ENCODE data around the gene CDKAL1. TPM values are rescaled to one million over a fixed set of nuclear protein-coding genes. Genes with fewer than 3 reads are reported as not detected.

Gene CDKAL1
- total and polyA plus RNA-seq, 8 donors: 3.4 to 36.7 (median 10.4) TPM

DNA sequence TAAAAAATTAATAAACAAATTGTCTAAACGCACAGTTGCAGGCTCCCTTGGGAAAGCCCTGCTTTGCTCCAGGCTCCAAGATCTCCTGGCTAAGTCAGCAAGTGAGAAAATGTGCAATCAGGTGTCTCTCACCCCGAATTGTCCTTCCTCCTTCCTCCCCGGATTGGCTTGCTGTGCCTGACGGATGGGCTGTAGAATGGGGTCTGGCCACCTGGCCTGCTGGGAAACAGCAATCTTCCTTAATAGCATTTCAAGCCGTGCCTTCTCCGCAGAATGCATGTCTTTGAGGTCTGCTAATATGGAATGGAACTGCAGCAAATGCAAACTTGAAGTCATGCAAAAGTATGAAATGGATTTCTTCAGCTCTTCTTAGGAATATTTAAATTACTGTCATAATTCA lies 43.7 kb upstream of the CDKAL1 start:
- intact Hi-C loops (cut with DNase I; ENCODE audit: low total_unique reads): no loop called here
- H3K36me3 ChIP-seq: peaks cover 6 to 44% (median 40%) of the 10 kb centered on the region in 4 donors
- no peaks in the 10 kb centered on the region for H3K27me3 ChIP-seq
- TF ChIP-seq EP300 (IDR thresholded peaks at IDR 0.05): no peak
- no peak for TF ChIP-seq POLR2AphosphoS5 (IDR thresholded peaks at IDR 0.05)
- TF ChIP-seq, protein P1, sequence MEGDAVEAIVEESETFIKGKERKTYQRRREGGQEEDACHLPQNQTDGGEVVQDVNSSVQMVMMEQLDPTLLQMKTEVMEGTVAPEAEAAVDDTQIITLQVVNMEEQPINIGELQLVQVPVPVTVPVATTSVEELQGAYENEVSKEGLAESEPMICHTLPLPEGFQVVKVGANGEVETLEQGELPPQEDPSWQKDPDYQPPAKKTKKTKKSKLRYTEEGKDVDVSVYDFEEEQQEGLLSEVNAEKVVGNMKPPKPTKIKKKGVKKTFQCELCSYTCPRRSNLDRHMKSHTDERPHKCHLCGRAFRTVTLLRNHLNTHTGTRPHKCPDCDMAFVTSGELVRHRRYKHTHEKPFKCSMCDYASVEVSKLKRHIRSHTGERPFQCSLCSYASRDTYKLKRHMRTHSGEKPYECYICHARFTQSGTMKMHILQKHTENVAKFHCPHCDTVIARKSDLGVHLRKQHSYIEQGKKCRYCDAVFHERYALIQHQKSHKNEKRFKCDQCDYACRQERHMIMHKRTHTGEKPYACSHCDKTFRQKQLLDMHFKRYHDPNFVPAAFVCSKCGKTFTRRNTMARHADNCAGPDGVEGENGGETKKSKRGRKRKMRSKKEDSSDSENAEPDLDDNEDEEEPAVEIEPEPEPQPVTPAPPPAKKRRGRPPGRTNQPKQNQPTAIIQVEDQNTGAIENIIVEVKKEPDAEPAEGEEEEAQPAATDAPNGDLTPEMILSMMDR (IDR thresholded peaks at IDR 0.05): no peak
- no peak for TF ChIP-seq POLR2A (IDR thresholded peaks at IDR 0.05)
- DNase-seq: no peak
- no peak overlapping the region for H3K4me3 ChIP-seq
- H3K9me3 ChIP-seq: no peaks in the 10 kb centered on the region
- H3K27ac ChIP-seq: no peak overlapping the region
- WGBS, 5 donors: 93 to 96% (median 94%) methylated on average over 6 of the region's 6 CpGs
- no peaks in the 10 kb centered on the region for H3K4me1 ChIP-seq

- Histone ChIP-seq H3K27me3 (no peaks in the 10 kb centered on the region), H3K27ac (no peak overlapping the region), H3K4me1 (no peaks in the 10 kb centered on the region), H3K4me3 (no peak overlapping the region), H3K9me3 (no peaks in the 10 kb centered on the region), H3K36me3 (peaks cover 6 to 40% (median 38%) of the 10 kb centered on the region in 4 donors)
- DNase-seq: no peak
- intact Hi-C loops (cut with DNase I; ENCODE audit: low total_unique reads): no loop called here
- TF ChIP-seq EP300 (IDR thresholded peaks at IDR 0.05): no peak
- TF ChIP-seq POLR2AphosphoS5 (IDR thresholded peaks at IDR 0.05): no peak
- TF ChIP-seq, protein P1 (IDR thresholded peaks at IDR 0.05): no peak
- TF ChIP-seq POLR2A (IDR thresholded peaks at IDR 0.05): no peak
- 83 to 92% (median 87%) methylated on average over 2 of the region's 2 CpGs for WGBS, 5 donors
These were observed 42.2 kb upstream of the CDKAL1 start for GRCh38 chr6:20492099-20492498.

GRCh38 chr6:20497216-20498040 lies 36.8 kb upstream of the CDKAL1 start:
- WGBS, 5 donors: 63 to 83% (median 77%) methylated on average over 8 of the region's 8 CpGs
- Histone ChIP-seq H3K36me3 (no peaks in the 10 kb centered on the region), H3K9me3 (no peaks in the 10 kb centered on the region), H3K4me1 (no peaks in the 10 kb centered on the region), H3K4me3 (no peak overlapping the region), H3K27me3 (no peaks in the 10 kb centered on the region), H3K27ac (no peak overlapping the region)
- intact Hi-C loops (cut with DNase I; ENCODE audit: low total_unique reads): no loop called here
- TF ChIP-seq POLR2AphosphoS5 (IDR thresholded peaks at IDR 0.05) (no peak), EP300 (IDR thresholded peaks at IDR 0.05) (no peak), POLR2A (IDR thresholded peaks at IDR 0.05) (no peak)
- TF ChIP-seq, protein P1 (IDR thresholded peaks at IDR 0.05): no peak
- no peak for DNase-seq

GRCh38 chr6:20498041-20498385 lies 36.2 kb upstream of the CDKAL1 start:
- no peaks in the 10 kb centered on the region for H3K27me3 ChIP-seq
- H3K4me1 ChIP-seq: no peaks in the 10 kb centered on the region
- H3K27ac ChIP-seq: no peak overlapping the region
- no peak for TF ChIP-seq POLR2AphosphoS5 (IDR thresholded peaks at IDR 0.05)
- no peaks in the 10 kb centered on the region for H3K9me3 ChIP-seq
- no peaks in the 10 kb centered on the region for H3K36me3 ChIP-seq
- 83 to 96% (median 91%) methylated on average over 2 of the region's 2 CpGs for WGBS, 5 donors
- no peak for DNase-seq
- no peak overlapping the region for H3K4me3 ChIP-seq
- intact Hi-C loops (cut with DNase I; ENCODE audit: low total_unique reads): no loop called here

DNA sequence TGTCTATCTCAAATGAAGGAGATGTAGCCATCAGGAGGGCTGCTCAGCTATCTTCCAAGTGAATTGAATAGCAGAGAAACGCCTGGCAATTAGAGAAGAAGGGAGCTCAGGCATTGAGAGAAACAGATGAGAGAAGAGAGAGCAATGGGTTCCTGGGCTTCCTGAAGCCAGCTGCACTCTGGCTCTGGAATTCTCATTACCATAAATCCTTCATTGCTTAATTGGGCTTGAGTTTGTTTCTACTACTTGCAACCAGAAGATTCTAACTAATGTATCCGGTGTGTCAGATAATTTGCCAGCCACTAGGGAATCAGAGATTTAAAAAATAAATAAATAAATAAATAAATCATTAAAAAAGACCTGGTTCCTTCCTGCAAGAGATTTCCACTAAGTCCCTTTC lies 25.0 kb upstream of the CDKAL1 start:
- no peak overlapping the region for H3K4me3 ChIP-seq
- H3K27ac ChIP-seq: no peak overlapping the region
- H3K4me1 ChIP-seq: no peaks in the 10 kb centered on the region
- no peak for TF ChIP-seq POLR2AphosphoS5 (IDR thresholded peaks at IDR 0.05)
- TF ChIP-seq POLR2A (IDR thresholded peaks at IDR 0.05): no peak
- TF ChIP-seq EP300 (IDR thresholded peaks at IDR 0.05): no peak
- TF ChIP-seq, protein P1 (IDR thresholded peaks at IDR 0.05): no peak
- DNase-seq: no peak
- H3K36me3 ChIP-seq: no peaks in the 10 kb centered on the region
- 65 to 84% (median 70%) methylated on average over 2 of the region's 2 CpGs for WGBS, 5 donors
- H3K9me3 ChIP-seq: no peaks in the 10 kb centered on the region
- intact Hi-C loops (cut with DNase I; ENCODE audit: low total_unique reads): no loop called here
- peaks cover 0 to 8% (median 0%) of the 10 kb centered on the region in 3 donors for H3K27me3 ChIP-seq
